HepG2 (cell line): Measurements from ENCODE around the gene PEF1. TPM values are rescaled to one million over a fixed set of nuclear protein-coding genes. Genes with fewer than 3 reads are reported as not detected.

Experiments
- ATAC-seq: fragments of 200-7000 bp; cut with Tn5 transposase; 3 replicates; pipeline ENCODE4 v1.9.1; 2020; ENCODE audit warnings: mild to moderate bottlenecking, moderate library complexity
- BruUV-seq: library from RNA; stranded (reverse); fragments of 400-500 nt; replicated peaks from 2 replicates; lab custom pipeline; 2021; lab: Mats Ljungman, UMichigan
- CTCF ChIA-PET: fragments of 300-600 bp; formaldehyde crosslinking; extraction: SDS; loops from one replicate; lab custom pipeline; 2021; ENCODE audit warnings: low total read pairs, inconsistent platforms, low intra/inter-chr PET ratio; lab: Yijun Ruan, JAX
- POLR2A ChIA-PET: fragments of 350-600 bp; sonication (Branson Sonifier 250); formaldehyde crosslinking; loops from one replicate; lab custom pipeline; 2020; ENCODE audit warnings: antibody characterized with exemption, inconsistent platforms; lab: Yijun Ruan, JAX
- DNase-seq: peaks from one replicate; pipeline ENCODE4 v3.0.0-alpha.2; 2015; ENCODE audit warnings: low spot score
- FAIRE-seq: peaks from 3 replicates; lab custom pipeline; 2011; peaks lifted over from hg19 to GRCh38; lab: Jason Lieb, UNC
- H2AFZ ChIP-seq: one replicate; pipeline ENCODE4 v1.6.1; 2011; ENCODE audit warnings: low read length, inconsistent platforms
- H3K27ac ChIP-seq: fragments of 300-600 bp; 3 replicates; pipeline ENCODE4 v1.8.0; 2011; ENCODE audit warnings: mixed run types, mild to moderate bottlenecking, mixed read lengths, low read length, inconsistent platforms; ENCODE audit not compliant: insufficient read depth; ENCODE audit errors: extremely low read length
- H3K27me3 ChIP-seq, 2 experiments: fragments of 200-600 bp in 1 of 2; 2 replicates in 1 of 2; 3 replicates in 1 of 2; pipeline versions ENCODE4 v1.6.0 to v1.8.0; 2011; ENCODE audit warnings: low read length in 2 of 2, mild to moderate bottlenecking in 2 of 2, moderate library complexity in 2 of 2, inconsistent platforms in 1 of 2; ENCODE audit not compliant: insufficient read depth in 2 of 2, control insufficient read depth in 1 of 2
- H3K36me3 ChIP-seq, 2 experiments: fragments of 200-600 bp in 1 of 2; replicated peaks in 1 of 2; 2 replicates in 1 of 2; 3 replicates in 1 of 2; pipeline versions ENCODE4 v1.5.1 to v1.8.0; 2011; ENCODE audit warnings: low read length in 2 of 2, inconsistent platforms in 1 of 2; ENCODE audit not compliant: insufficient read depth in 2 of 2, control insufficient read depth in 1 of 2
- H3K4me1 ChIP-seq: 2 replicates; pipeline ENCODE4 v1.5.1; 2012; ENCODE audit warnings: low read length, inconsistent platforms; ENCODE audit not compliant: insufficient read depth
- H3K4me2 ChIP-seq: 2 replicates; pipeline ENCODE4 v1.6.0; 2011; ENCODE audit warnings: low read depth, low read length, inconsistent platforms
- H3K4me3 ChIP-seq, 3 experiments: fragments of 200-600 bp in 1 of 3; sonication (generic), shearing (Covaris generic) in 1 of 3; replicated peaks in 1 of 3; 2 replicates each; pipeline ENCODE4 v1.5.1; 2011 to 2016; ENCODE audit warnings: low read length in 3 of 3, inconsistent platforms in 2 of 3, low read depth in 2 of 3, mild to moderate bottlenecking in 2 of 3, control low read depth in 1 of 3, mixed read lengths in 1 of 3; ENCODE audit not compliant: insufficient read depth in 1 of 3
- H3K79me2 ChIP-seq: one replicate; pipeline ENCODE4 v1.6.1; 2011; ENCODE audit warnings: low read length, inconsistent platforms; ENCODE audit not compliant: insufficient read depth
- H3K9ac ChIP-seq: 2 replicates; pipeline ENCODE4 v1.6.0; 2011; ENCODE audit warnings: mild to moderate bottlenecking, low read depth, low read length, inconsistent platforms; ENCODE audit not compliant: insufficient read depth
- H3K9me3 ChIP-seq: 2 replicates; pipeline ENCODE4 v1.5.1; 2012; ENCODE audit warnings: mild to moderate bottlenecking, low read length
- H4K20me1 ChIP-seq: 2 replicates; pipeline ENCODE4 v1.6.0; 2011; ENCODE audit warnings: inconsistent platforms, mild to moderate bottlenecking, low read length, moderate library complexity; ENCODE audit not compliant: insufficient read depth
- ADNP ChIP-seq: sonication (generic); formaldehyde crosslinking; IDR thresholded peaks from 2 replicates; pipeline ENCODE4 v1.4.0; 2020; ENCODE audit warnings: missing genetic modification reagents
- ARNT2 ChIP-seq: sonication (generic); formaldehyde crosslinking; IDR thresholded peaks from 2 replicates; pipeline ENCODE4 v1.8.0; 2022; ENCODE audit warnings: mild to moderate bottlenecking, low read depth, missing genetic modification reagents, moderate library complexity
- CC2D1A ChIP-seq: sonication (generic); formaldehyde crosslinking; IDR thresholded peaks from 2 replicates; pipeline ENCODE4 v1.8.1; 2023; ENCODE audit warnings: mild to moderate bottlenecking, missing genetic modification reagents
- CTCF ChIP-seq: sonication (generic); formaldehyde crosslinking; IDR thresholded peaks from 2 replicates; pipeline ENCODE4 v1.5.0; 2020; ENCODE audit warnings: mild to moderate bottlenecking, missing genetic modification reagents, moderate library complexity
- DBP ChIP-seq: sonication (generic); formaldehyde crosslinking; IDR thresholded peaks from 2 replicates; pipeline ENCODE4 v1.4.0; 2020; ENCODE audit warnings: missing genetic modification reagents; ENCODE audit errors: not compliant biosample characterization
- GATAD1 ChIP-seq: IDR thresholded peaks from 2 replicates; pipeline ENCODE4 v1.6.1; 2016; ENCODE audit warnings: missing genetic modification reagents, missing compliant biosample characterization
- MIXL1 ChIP-seq: IDR thresholded peaks from 2 replicates; pipeline ENCODE4 v1.6.1; 2016
- PATZ1 ChIP-seq: sonication (generic); formaldehyde crosslinking; IDR thresholded peaks from 2 replicates; pipeline ENCODE4 v1.4.0; 2020; ENCODE audit warnings: missing genetic modification reagents
- PBX2 ChIP-seq: IDR thresholded peaks from 2 replicates; pipeline ENCODE4 v1.6.1; 2016; ENCODE audit warnings: control low read depth
- RFX1 ChIP-seq: fragments of 450-650 bp; IDR thresholded peaks from 2 replicates; pipeline ENCODE4 v1.6.1; 2017
- RFXANK ChIP-seq: IDR thresholded peaks from 2 replicates; pipeline ENCODE4 v1.6.1; 2016
- ZNF441 ChIP-seq: sonication (generic); formaldehyde crosslinking; IDR thresholded peaks from 2 replicates; pipeline ENCODE4 v1.7.0; 2021; ENCODE audit warnings: missing genetic modification reagents, borderline replicate concordance
- ZNF724P ChIP-seq: sonication (generic); formaldehyde crosslinking; IDR thresholded peaks from 2 replicates; pipeline ENCODE4 v1.8.0; 2022; ENCODE audit warnings: missing genetic modification reagents, borderline replicate concordance
- ZSCAN9 ChIP-seq: IDR thresholded peaks from 2 replicates; pipeline ENCODE4 v1.6.1; 2016; ENCODE audit warnings: borderline replicate concordance
- WGBS: methylation state at CpG from one replicate; pipeline ENCODE4 v1.1.6; 2017; ENCODE audit warnings: low lambda C conversion rate; 5-methylcytosine and 5-hydroxymethylcytosine counted together
- in situ Hi-C: cut with HindIII; loops from 2 replicates; pipeline ENCODE4 v1.10.0; 2017; ENCODE audit warnings: low pct_unique_long_range_greater_than_20kb; ENCODE audit not compliant: extremely low pct_ligation_motif_present
- intact Hi-C: fragments of 100-400 bp; cut with micrococcal nuclease; formaldehyde crosslinking; loops from one replicate; pipeline ENCODE4 v1.10.0; 2022; ENCODE audit not compliant: unreplicated experiment
- polyA plus RNA-seq, 8 experiments: library from polyadenylated mRNA; depleted of rRNA in 3 of 8; stranded (reverse) in 7 of 8; unstranded in 1 of 8; fragments of >200 nt; fragmentation: Illumina TruSeq in 4 of 8; extraction: Trizol in 4 of 8; gene quantifications; 2 replicates each; pipeline versions ENCODE4 v1.2.1 to v1.2.3, GENCODE V29; 2011 to 2016; ENCODE audit warnings: low read depth in 4 of 8, missing spikeins in 1 of 8, mixed read lengths in 1 of 8; ENCODE audit not compliant: insufficient read depth in 1 of 8
- total RNA-seq, 5 experiments: library from RNA; depleted of rRNA; stranded (reverse); fragments of >200 nt; fragmentation: Illumina TruSeq; extraction: Trizol; gene quantifications; 2 replicates each; pipeline ENCODE4 v1.2.3, GENCODE V29; 2016; ENCODE audit warnings: low read depth in 1 of 5

The PEF1 gene
- total and polyA plus RNA-seq, 2 of the 13 experiments (the other 11 are each of a cell fraction or from before 2014, with no cell fraction given), result 57.1 to 57.8 TPM

GRCh38 chr1:31592132-31592531, 52.5 kb downstream of the PEF1 start:
- peaks cover 0 to 9% of the 10 kb centered on the region in 2 experiments; a peak in 1 of 5 replicates for H3K27me3 ChIP-seq
- H4K20me1 ChIP-seq, result no peaks in the 10 kb centered on the region
- H3K4me1 ChIP-seq, result no peaks in the 10 kb centered on the region
- no peak for ATAC-seq
- no peaks in the 10 kb centered on the region for H3K79me2 ChIP-seq
- ChIA-PET CTCF (interaction anchor here (7.6 kb wide), 1 partner anchor 28 kb away, joined by 106 read pairs; no protein-coding TSS in a partner anchor), POLR2A (no interaction called here)
- in situ Hi-C loops, result no loop called here
- H2AFZ ChIP-seq, result no peak overlapping the region
- no peaks in the 10 kb centered on the region for H3K36me3 ChIP-seq
- no peak overlapping the region for H3K27ac ChIP-seq
- TF ChIP-seq GATAD1 (CRISPR knock-in tag) (no peak), RFX1 (no peak), ZNF724P (CRISPR knock-in tag) (no peak), CC2D1A (CRISPR knock-in tag) (no peak), RFXANK (CRISPR knock-in tag) (no peak), DBP (CRISPR knock-in tag) (no peak), MIXL1 (no peak)
- no peak for FAIRE-seq
- H3K4me2 ChIP-seq, result no peak overlapping the region
- no peaks in the 10 kb centered on the region for H3K9me3 ChIP-seq
- intact Hi-C loops, result no loop called here
- H3K9ac ChIP-seq, result no peak overlapping the region
- no peak overlapping the region for H3K4me3 ChIP-seq
- DNase-seq, result no peak
- BruUV-seq, result no TSS peak

GRCh38 chr1:31591425-31592093, 53.1 kb downstream of the PEF1 start:
- Histone ChIP-seq H3K27ac (no peak overlapping the region), H3K9ac (no peak overlapping the region)
- intact Hi-C loops, result no loop called here
- TF ChIP-seq ZNF441 (CRISPR knock-in tag) (no peak), ZSCAN9 (CRISPR knock-in tag) (no peak), ARNT2 (CRISPR knock-in tag) (no peak), PBX2 (CRISPR knock-in tag) (no peak), ADNP (CRISPR knock-in tag) (no peak), CTCF (CRISPR knock-in tag) (no peak), PATZ1 (CRISPR knock-in tag) (no peak)

More at GRCh38 chr1:31591425-31592093, 53.1 kb downstream of the PEF1 start:
- H3K4me2 ChIP-seq, result no peak overlapping the region
- H3K4me1 ChIP-seq, result no peaks in the 10 kb centered on the region
- ChIA-PET POLR2A (no interaction called here), CTCF (interaction anchor here (7.6 kb wide), 1 partner anchor 27 kb away, joined by 106 read pairs; no protein-coding TSS in a partner anchor)
- DNase-seq, result no peak
- no peaks in the 10 kb centered on the region for H3K9me3 ChIP-seq
- H3K79me2 ChIP-seq, result no peaks in the 10 kb centered on the region
- ATAC-seq, result no peak
- in situ Hi-C loops, result no loop called here
- BruUV-seq, result no TSS peak
- no peak overlapping the region for H2AFZ ChIP-seq
- peaks cover 0 to 9% of the 10 kb centered on the region in 2 experiments; a peak in 1 of 5 replicates for H3K27me3 ChIP-seq
- no peak for FAIRE-seq
- 22% methylated on average over 11 of the region's 11 CpGs for WGBS
- H4K20me1 ChIP-seq, result no peaks in the 10 kb centered on the region
- no peaks in the 10 kb centered on the region for H3K36me3 ChIP-seq
- no peak overlapping the region for H3K4me3 ChIP-seq
